GM21576 (cell line): Measurements from ENCODE around the gene TWIST2.

Experiments used
- ATAC-seq: cut with Tn5 transposase; IDR thresholded peaks from one replicate; pipeline ENCODE4 v1.9.1; 2021; ENCODE audit warnings: mild to moderate bottlenecking, moderate library complexity; ENCODE audit not compliant: unreplicated experiment

Gene TWIST2

DNA sequence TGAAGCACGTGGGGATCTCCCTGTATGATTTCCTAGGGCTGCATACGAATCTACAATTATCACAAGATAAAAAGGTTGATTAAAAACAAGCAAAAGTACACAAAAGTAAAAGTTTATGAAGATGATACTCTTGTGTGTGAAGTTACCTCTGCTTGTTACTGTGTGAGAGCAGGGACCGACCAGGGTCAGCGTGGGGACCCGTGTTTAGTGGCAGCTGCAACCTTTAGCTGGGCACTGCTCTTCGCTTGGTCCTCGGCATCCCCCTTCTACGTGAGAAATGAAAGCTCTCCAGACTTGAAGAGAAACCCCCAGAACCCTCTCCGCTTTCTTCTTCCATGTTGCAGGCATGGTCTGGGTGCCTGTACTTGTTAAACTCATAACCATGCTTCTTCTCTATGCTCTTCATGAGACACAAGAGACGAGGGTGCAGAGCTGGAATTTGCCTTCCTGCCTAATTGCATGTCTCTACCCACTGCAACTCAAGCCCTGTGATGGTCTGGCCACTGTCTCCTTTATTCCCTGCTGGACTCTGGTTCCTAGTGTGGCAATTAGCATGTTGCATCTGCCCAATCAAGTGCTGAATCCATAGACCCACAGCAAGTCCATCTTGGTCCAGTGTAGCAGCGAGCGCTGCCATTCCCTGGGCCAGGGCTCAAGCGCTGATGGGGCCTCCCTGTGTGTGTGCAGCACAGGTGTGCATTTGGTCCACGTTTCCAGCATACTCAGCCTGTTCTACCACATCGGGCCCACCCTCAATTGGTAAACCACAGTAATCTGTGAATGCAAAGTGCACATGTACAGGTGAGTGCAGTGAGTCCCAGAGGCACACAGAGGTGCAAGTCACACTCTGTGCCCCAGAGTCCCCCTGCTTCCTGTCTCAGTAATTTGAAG, 88.5 kb downstream of the TWIST2 start:
- ATAC-seq, result no peak

DNA sequence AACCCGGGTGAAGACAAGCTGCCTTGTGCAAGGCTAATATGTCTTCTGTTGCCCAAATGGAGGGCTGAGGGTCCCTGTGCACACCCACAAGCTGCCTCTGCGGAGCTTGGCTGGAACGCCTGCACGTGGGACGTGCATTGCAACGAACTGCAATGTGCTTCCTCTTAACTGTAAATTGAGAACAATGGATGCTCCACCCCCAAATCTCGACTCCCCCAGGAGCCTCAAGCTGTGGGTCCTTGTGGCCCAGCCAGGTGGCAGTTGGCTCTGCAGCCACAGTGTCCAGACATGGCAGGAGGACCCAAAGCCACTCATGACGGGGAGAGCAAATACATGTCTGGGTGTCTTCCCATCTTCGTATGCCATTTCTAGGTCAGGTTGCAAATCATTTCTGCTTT, 90.1 kb downstream of the TWIST2 start:
- no peak for ATAC-seq

DNA sequence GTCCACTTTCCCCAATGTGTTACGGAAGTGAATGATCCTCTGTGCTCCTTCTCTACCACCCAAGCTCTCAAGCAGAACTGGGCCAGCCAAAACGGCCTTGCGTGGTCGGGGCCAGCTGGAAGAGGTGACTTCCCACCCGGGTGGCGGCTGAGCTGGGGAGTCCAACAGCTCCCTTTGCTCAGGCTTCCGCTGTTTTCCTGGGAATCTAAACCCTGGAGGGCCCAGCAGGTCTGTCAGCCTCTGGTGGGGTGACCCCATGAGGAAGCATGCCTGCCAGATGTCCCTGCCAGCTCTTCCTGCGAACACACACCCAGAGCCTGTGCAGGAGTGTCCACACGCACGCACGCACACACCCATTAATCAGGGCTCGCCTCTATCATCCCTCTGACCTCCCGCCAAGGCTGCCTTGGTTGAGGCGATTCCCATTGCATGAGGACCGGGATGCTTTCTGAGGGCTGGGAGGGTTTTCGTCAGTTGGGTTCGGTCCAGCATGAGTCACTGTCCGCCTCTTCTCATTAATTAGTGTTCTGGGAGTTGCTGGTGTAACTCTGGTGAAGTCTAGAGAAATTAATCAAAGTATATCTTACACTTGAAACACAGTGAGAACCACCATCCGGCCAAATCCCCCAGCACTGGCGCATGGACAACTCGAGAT, 90.6 kb downstream of the TWIST2 start:
- no peak for ATAC-seq

GRCh38 chr2:238939074-238939473, 91.2 kb downstream of the TWIST2 start:
- no peak for ATAC-seq

GRCh38 chr2:238939521-238940403, 91.9 kb downstream of the TWIST2 start:
- no peak for ATAC-seq

- ATAC-seq, result no peak
Observed at GRCh38 chr2:238940806-238941205, 92.9 kb downstream of the TWIST2 start.

GRCh38 chr2:238941262-238941792, 93.4 kb downstream of the TWIST2 start:
- no peak for ATAC-seq

DNA sequence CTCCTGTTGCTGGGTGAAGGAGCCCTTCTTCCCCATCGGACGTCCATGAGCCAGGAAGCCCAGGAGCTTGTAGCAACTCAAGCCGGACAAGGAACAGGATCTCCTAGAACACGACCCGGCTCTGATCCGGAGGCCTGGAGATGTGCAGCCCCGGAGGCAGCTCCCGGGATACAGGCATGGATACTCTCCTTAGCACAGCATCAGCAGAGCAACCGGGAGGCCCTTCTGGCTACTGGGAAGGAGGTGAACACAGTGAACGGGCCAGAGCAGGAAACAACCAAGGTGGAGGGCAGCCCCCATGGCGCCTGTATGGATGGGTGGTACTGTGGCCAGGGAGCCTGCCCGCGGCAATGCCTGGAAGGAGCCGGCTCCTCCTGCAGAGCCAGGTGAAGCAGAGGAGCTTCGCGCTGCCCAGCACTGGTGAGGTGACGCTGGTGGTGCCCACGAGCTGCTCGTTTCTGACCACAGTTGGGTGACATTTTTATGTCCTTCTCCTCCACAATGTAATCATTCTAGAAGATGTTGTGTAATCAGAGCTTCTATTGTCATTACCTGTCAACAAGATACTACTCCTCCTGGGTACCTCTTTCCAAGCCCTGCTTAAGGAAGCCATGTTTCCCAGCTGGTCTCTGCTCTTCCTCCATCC, 94.3 kb downstream of the TWIST2 start:
- ATAC-seq, result no peak

- ATAC-seq, result no peak
Observed at GRCh38 chr2:238942726-238943300, 94.9 kb downstream of the TWIST2 start.

DNA sequence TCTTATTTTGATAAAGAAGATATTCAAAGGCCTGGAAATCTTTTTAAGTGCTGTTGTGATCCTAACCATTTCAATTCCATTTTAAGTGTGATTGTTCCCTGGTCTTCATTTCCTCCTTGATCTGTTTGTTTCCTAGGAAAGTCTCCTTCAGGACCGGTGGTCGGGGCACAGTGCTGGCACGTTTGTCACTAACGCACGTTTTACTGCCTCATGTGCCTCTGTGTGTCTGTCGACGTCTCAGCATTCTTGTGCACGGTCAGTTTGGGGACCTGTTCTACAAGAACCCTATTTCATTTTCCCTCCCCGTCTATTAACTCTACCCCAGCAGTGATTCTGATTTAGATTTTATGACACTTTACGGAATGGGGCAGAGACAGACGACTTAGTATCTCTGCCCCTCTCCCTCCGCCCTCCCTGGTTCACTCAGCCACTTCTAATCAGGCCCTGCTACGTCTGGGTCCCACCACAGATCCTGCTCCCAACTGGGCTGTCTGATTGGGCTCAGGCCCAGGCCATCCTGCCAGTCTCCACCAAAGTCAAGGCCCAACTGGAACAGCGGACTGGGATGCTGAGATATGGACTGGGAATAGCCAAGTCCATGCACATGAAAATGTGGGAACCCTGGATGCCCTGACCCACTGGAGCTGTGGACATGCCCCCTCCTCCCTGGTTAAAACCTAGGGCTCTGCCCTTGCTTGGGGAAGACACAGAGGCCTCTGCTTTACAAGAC, 95.6 kb downstream of the TWIST2 start:
- no peak for ATAC-seq

- no peak for ATAC-seq
Observed at GRCh38 chr2:238945433-238946150, 97.7 kb downstream of the TWIST2 start.

DNA sequence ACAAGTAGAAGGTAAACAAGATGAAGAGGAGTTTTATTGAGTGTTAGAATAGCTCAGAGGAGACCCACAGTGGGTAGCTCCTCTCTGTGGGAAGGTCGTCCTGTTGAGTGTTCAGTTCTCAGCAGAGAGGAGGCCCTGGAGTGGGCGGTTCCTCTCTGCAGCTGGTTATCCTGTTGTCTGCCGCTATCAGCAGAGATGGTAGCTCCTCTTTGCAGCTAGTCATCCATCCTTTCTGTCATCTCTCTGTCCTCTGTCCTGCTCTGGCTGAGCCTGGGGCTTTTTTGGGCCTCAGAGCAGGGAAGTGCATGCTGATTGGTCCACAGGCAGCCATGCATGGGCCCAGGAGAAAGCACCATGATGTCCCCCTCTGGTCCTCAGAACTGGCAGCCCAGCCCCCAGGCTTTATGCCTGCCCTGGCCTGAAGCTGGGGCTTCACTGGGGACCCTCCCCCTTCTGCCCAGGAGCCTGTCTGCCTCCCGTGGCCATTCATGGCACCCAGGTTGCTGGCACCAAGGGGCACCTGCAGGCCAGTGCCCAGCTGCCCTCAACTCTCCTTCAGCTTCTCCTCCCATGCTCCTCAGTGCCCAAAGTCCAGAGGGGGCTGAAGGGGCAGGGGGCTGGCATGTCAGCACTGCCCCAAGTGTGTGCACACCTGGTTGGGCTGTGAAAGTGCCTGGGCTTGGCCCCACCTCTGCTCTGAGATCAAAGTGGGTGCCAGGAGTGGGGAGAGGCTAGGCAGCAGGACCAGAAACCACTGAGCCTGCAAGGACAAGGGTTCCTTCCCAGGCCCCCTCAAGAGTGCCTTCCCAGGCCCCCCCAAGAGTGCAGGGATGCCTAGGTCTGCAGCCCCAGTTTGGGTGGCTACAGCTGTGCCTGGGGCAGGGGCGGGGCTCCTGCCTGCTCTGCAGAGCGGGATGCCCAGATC, 98.7 kb downstream of the TWIST2 start:
- ATAC-seq, result no peak

GRCh38 chr2:238947243-238947760, 99.4 kb downstream of the TWIST2 start:
- ATAC-seq, result no peak

- ATAC-seq, result no peak
Observed at GRCh38 chr2:238947920-238948710, 100.2 kb downstream of the TWIST2 start.

- no peak for ATAC-seq
Observed at GRCh38 chr2:238948765-238949641, 101.1 kb downstream of the TWIST2 start.
